ENCODE results near the gene GRM4. TPM values are rescaled to one million over a fixed set of nuclear protein-coding genes. Genes with fewer than 3 reads are reported as not detected.

Gene GRM4
- total and polyA plus RNA-seq, 10 of the 15 experiments (the other 5 are each of a cell fraction or from before 2014, with no cell fraction given): 0.01 to 0.31 (median 0.05) TPM; not detected in 2

GRCh38 chr6:34004706-34005105 lies 141.2 kb downstream of the GRM4 start:
- in situ Hi-C loops (cut with MboI) (no loop called here), intact Hi-C loops (cut with micrococcal nuclease; ENCODE audit: unreplicated experiment) (no loop called here)
- DNase-seq (ENCODE audit: low read depth, low spot score) (no peak), ATAC-seq (no peak), FAIRE-seq (no peak)
- Histone ChIP-seq H3K4me2 (ENCODE audit: control insufficient read depth, insufficient read depth) (no peak overlapping the region), H3K36me3 (ENCODE audit: control insufficient read depth in 2 of 2, insufficient read depth in 2 of 2, low read length in 1 of 2) (no peaks in the 10 kb centered on the region), H2AFZ (ENCODE audit: control insufficient read depth, low read depth, low read length) (no peak overlapping the region), H3K4me3 (no peak overlapping the region), H3K4me1 (ENCODE audit: control insufficient read depth, insufficient read depth, low read length) (no peaks in the 10 kb centered on the region), H3K9me3 (replicated peaks; ENCODE audit: control insufficient read depth, insufficient read depth, low read length) (no peaks in the 10 kb centered on the region; the same call in 1 of the 3 replicates), H3K79me2 (ENCODE audit: control insufficient read depth, insufficient read depth, low read length) (no peaks in the 10 kb centered on the region), H4K20me1 (ENCODE audit: control insufficient read depth, insufficient read depth) (no peaks in the 10 kb centered on the region), H3K27ac (ENCODE audit: control insufficient read depth, insufficient read depth) (no peak overlapping the region), H3K9ac (ENCODE audit: control insufficient read depth, insufficient read depth, low read length) (no peak overlapping the region), H3K27me3 (replicated peaks in 1 of 2; ENCODE audit: control insufficient read depth in 2 of 2, insufficient read depth in 2 of 2, low read length in 1 of 2) (peaks cover 0 to 1% of the 10 kb centered on the region in 2 experiments; a peak in 2 of 4 replicates)
- WGBS (ENCODE audit: insufficient coverage, insufficient replicate concordance, low lambda C conversion rate, missing lambda C conversion rate): 65% methylated on average over 1 of the region's 1 CpG
- ChIA-PET POLR2A (interaction anchor here (1.1 kb wide), 1 partner anchor 42 kb away, joined by 3 read pairs; no protein-coding TSS in a partner anchor), RAD21 (ENCODE audit: unreplicated experiment) (no interaction called here), SMC1A (ENCODE audit: uncharacterized antibody, unreplicated experiment) (no interaction called here), CTCF (no interaction called here)
- BruUV-seq (replicated peaks): no TSS peak
- TF ChIP-seq NBN (IDR thresholded peaks at IDR 0.05): no peak
- no peak for TF ChIP-seq NKRF (conservative IDR thresholded peaks at IDR 0.05)
- TF ChIP-seq CBFB (IDR thresholded peaks at IDR 0.05; ENCODE audit: low read depth): no peak
- TF ChIP-seq RAD51 (IDR thresholded peaks at IDR 0.05): no peak

- DNase-seq (ENCODE audit: low read depth, low spot score): no peak
- ChIA-PET SMC1A (ENCODE audit: uncharacterized antibody, unreplicated experiment) (no interaction called here), RAD21 (ENCODE audit: unreplicated experiment) (no interaction called here), POLR2A (no interaction called here), CTCF (no interaction called here)
- no peak overlapping the region for H3K9ac ChIP-seq (ENCODE audit: control insufficient read depth, insufficient read depth, low read length)
- H4K20me1 ChIP-seq (ENCODE audit: control insufficient read depth, insufficient read depth): no peaks in the 10 kb centered on the region
- H3K79me2 ChIP-seq (ENCODE audit: control insufficient read depth, insufficient read depth, low read length): no peaks in the 10 kb centered on the region
- H3K27ac ChIP-seq (ENCODE audit: control insufficient read depth, insufficient read depth): no peak overlapping the region
- no TSS peak for BruUV-seq (replicated peaks)
- H3K4me1 ChIP-seq (ENCODE audit: control insufficient read depth, insufficient read depth, low read length): no peaks in the 10 kb centered on the region
- no peak overlapping the region for H2AFZ ChIP-seq (ENCODE audit: control insufficient read depth, low read depth, low read length)
- FAIRE-seq: no peak
- H3K9me3 ChIP-seq (replicated peaks; ENCODE audit: control insufficient read depth, insufficient read depth, low read length): no peaks in the 10 kb centered on the region; the same call in 1 of the 3 replicates
- H3K4me3 ChIP-seq: no peak overlapping the region
- in situ Hi-C loops (cut with MboI): no loop called here
- no peak for ATAC-seq
- intact Hi-C loops (cut with micrococcal nuclease; ENCODE audit: unreplicated experiment): no loop called here
- TF ChIP-seq ATF2 (IDR thresholded peaks at IDR 0.05; ENCODE audit: low read length): no peak
- TF ChIP-seq NFIC (IDR thresholded peaks at IDR 0.05; ENCODE audit: low read depth, low read length): no peak
- TF ChIP-seq CREM (IDR thresholded peaks at IDR 0.05; ENCODE audit: low read depth): no peak
- no peak for TF ChIP-seq CBFB (IDR thresholded peaks at IDR 0.05; ENCODE audit: low read depth)
- no peak for TF ChIP-seq CHD1 (IDR thresholded peaks at IDR 0.05; ENCODE audit: low read depth, low read length)
- TF ChIP-seq NBN (IDR thresholded peaks at IDR 0.05): no peak
- no peaks in the 10 kb centered on the region for H3K36me3 ChIP-seq (ENCODE audit: control insufficient read depth in 2 of 2, insufficient read depth in 2 of 2, low read length in 1 of 2)
- H3K27me3 ChIP-seq (replicated peaks in 1 of 2; ENCODE audit: control insufficient read depth in 2 of 2, insufficient read depth in 2 of 2, low read length in 1 of 2): peaks cover 0 to 2% of the 10 kb centered on the region in 2 experiments; a peak in 2 of 4 replicates
- no peak overlapping the region for H3K4me2 ChIP-seq (ENCODE audit: control insufficient read depth, insufficient read depth)
Measured at GRCh38 chr6:34003962-34004361, 141.9 kb downstream of the GRM4 start.

Data from GM12878 (cell line).